HepG2 (cell line): ENCODE data around the gene DLG1. TPM values are rescaled to one million over a fixed set of nuclear protein-coding genes. Genes with fewer than 3 reads are reported as not detected.

Experiments used
- ATAC-seq: fragments of 200-7000 bp; cut with Tn5 transposase; 3 replicates; pipeline ENCODE4 v1.9.1; 2020; ENCODE audit warnings: mild to moderate bottlenecking, moderate library complexity
- BruUV-seq: library from RNA; stranded (reverse); fragments of 400-500 nt; replicated peaks from 2 replicates; lab custom pipeline; 2021; lab: Mats Ljungman, UMichigan
- CTCF ChIA-PET: fragments of 300-600 bp; formaldehyde crosslinking; extraction: SDS; loops from one replicate; lab custom pipeline; 2021; ENCODE audit warnings: low total read pairs, inconsistent platforms, low intra/inter-chr PET ratio; lab: Yijun Ruan, JAX
- POLR2A ChIA-PET: fragments of 350-600 bp; sonication (Branson Sonifier 250); formaldehyde crosslinking; loops from one replicate; lab custom pipeline; 2020; ENCODE audit warnings: antibody characterized with exemption, inconsistent platforms; lab: Yijun Ruan, JAX
- DNase-seq: peaks from one replicate; pipeline ENCODE4 v3.0.0-alpha.2; 2015; ENCODE audit warnings: low spot score
- FAIRE-seq: peaks from 3 replicates; lab custom pipeline; 2011; peaks lifted over from hg19 to GRCh38; lab: Jason Lieb, UNC
- H2AFZ ChIP-seq: one replicate; pipeline ENCODE4 v1.6.1; 2011; ENCODE audit warnings: low read length, inconsistent platforms
- H3K27ac ChIP-seq: fragments of 300-600 bp; 3 replicates; pipeline ENCODE4 v1.8.0; 2011; ENCODE audit warnings: mixed run types, mild to moderate bottlenecking, mixed read lengths, low read length, inconsistent platforms; ENCODE audit not compliant: insufficient read depth; ENCODE audit errors: extremely low read length
- H3K27me3 ChIP-seq, 2 experiments: fragments of 200-600 bp in 1 of 2; 2 replicates in 1 of 2; 3 replicates in 1 of 2; pipeline versions ENCODE4 v1.6.0 to v1.8.0; 2011; ENCODE audit warnings: low read length in 2 of 2, mild to moderate bottlenecking in 2 of 2, moderate library complexity in 2 of 2, inconsistent platforms in 1 of 2; ENCODE audit not compliant: insufficient read depth in 2 of 2, control insufficient read depth in 1 of 2
- H3K36me3 ChIP-seq, 2 experiments: fragments of 200-600 bp in 1 of 2; replicated peaks in 1 of 2; 2 replicates in 1 of 2; 3 replicates in 1 of 2; pipeline versions ENCODE4 v1.5.1 to v1.8.0; 2011; ENCODE audit warnings: low read length in 2 of 2, inconsistent platforms in 1 of 2; ENCODE audit not compliant: insufficient read depth in 2 of 2, control insufficient read depth in 1 of 2
- H3K4me1 ChIP-seq: 2 replicates; pipeline ENCODE4 v1.5.1; 2012; ENCODE audit warnings: low read length, inconsistent platforms; ENCODE audit not compliant: insufficient read depth
- H3K4me2 ChIP-seq: 2 replicates; pipeline ENCODE4 v1.6.0; 2011; ENCODE audit warnings: low read depth, low read length, inconsistent platforms
- H3K4me3 ChIP-seq, 3 experiments: fragments of 200-600 bp in 1 of 3; sonication (generic), shearing (Covaris generic) in 1 of 3; replicated peaks in 1 of 3; 2 replicates each; pipeline ENCODE4 v1.5.1; 2011 to 2016; ENCODE audit warnings: low read length in 3 of 3, inconsistent platforms in 2 of 3, low read depth in 2 of 3, mild to moderate bottlenecking in 2 of 3, control low read depth in 1 of 3, mixed read lengths in 1 of 3; ENCODE audit not compliant: insufficient read depth in 1 of 3
- H3K79me2 ChIP-seq: one replicate; pipeline ENCODE4 v1.6.1; 2011; ENCODE audit warnings: low read length, inconsistent platforms; ENCODE audit not compliant: insufficient read depth
- H3K9ac ChIP-seq: 2 replicates; pipeline ENCODE4 v1.6.0; 2011; ENCODE audit warnings: mild to moderate bottlenecking, low read depth, low read length, inconsistent platforms; ENCODE audit not compliant: insufficient read depth
- H3K9me3 ChIP-seq: 2 replicates; pipeline ENCODE4 v1.5.1; 2012; ENCODE audit warnings: mild to moderate bottlenecking, low read length
- H4K20me1 ChIP-seq: 2 replicates; pipeline ENCODE4 v1.6.0; 2011; ENCODE audit warnings: inconsistent platforms, mild to moderate bottlenecking, low read length, moderate library complexity; ENCODE audit not compliant: insufficient read depth
- FOXC1 ChIP-seq: sonication (generic); formaldehyde crosslinking; IDR thresholded peaks from 2 replicates; pipeline ENCODE4 v1.8.0; 2022; ENCODE audit warnings: mild to moderate bottlenecking, missing genetic modification reagents, borderline replicate concordance
- HES4 ChIP-seq: sonication (generic); formaldehyde crosslinking; IDR thresholded peaks from 2 replicates; pipeline ENCODE4 v1.9.0; 2021; ENCODE audit warnings: mild to moderate bottlenecking, missing genetic modification reagents, borderline replicate concordance
- KDM5B ChIP-seq: sonication (generic); formaldehyde crosslinking; IDR thresholded peaks from 2 replicates; pipeline ENCODE4 v1.4.0; 2020; ENCODE audit warnings: missing genetic modification reagents, mild to moderate bottlenecking, borderline replicate concordance
- PPARG ChIP-seq: conservative IDR thresholded peaks from 2 replicates; pipeline ENCODE4 v1.6.1; 2016; ENCODE audit warnings: missing biosample characterization, missing genetic modification reagents
- RBAK ChIP-seq: sonication (generic); formaldehyde crosslinking; IDR thresholded peaks from 2 replicates; pipeline ENCODE4 v1.5.1; 2020; ENCODE audit warnings: mild to moderate bottlenecking, missing genetic modification reagents
- SP2 ChIP-seq: sonication (generic); formaldehyde crosslinking; IDR thresholded peaks from 2 replicates; pipeline ENCODE4 v1.5.1; 2020; ENCODE audit warnings: mild to moderate bottlenecking, missing genetic modification reagents
- YY1 ChIP-seq: IDR thresholded peaks from 2 replicates; pipeline ENCODE4 v1.6.1; 2011; ENCODE audit warnings: low read length, low read depth, moderate library complexity, mild to moderate bottlenecking; ENCODE audit not compliant: insufficient read depth, insufficient replicate concordance
- ZNF20 ChIP-seq: sonication (generic); formaldehyde crosslinking; IDR thresholded peaks from 2 replicates; pipeline ENCODE4 v1.4.0; 2020; ENCODE audit warnings: mild to moderate bottlenecking, moderate library complexity, missing genetic modification reagents
- ZNF326 ChIP-seq: sonication (generic); formaldehyde crosslinking; IDR thresholded peaks from 2 replicates; pipeline ENCODE4 v1.4.0; 2020; ENCODE audit warnings: missing genetic modification reagents, borderline replicate concordance
- ZNF335 ChIP-seq: sonication (generic); formaldehyde crosslinking; IDR thresholded peaks from 2 replicates; pipeline ENCODE4 v1.4.0; 2020; ENCODE audit warnings: missing genetic modification reagents
- ZNF501 ChIP-seq: sonication (generic); formaldehyde crosslinking; IDR thresholded peaks from 2 replicates; pipeline ENCODE4 v1.5.1; 2020; ENCODE audit warnings: mild to moderate bottlenecking, moderate library complexity, missing genetic modification reagents
- WGBS: methylation state at CpG from one replicate; pipeline ENCODE4 v1.1.6; 2017; ENCODE audit warnings: low lambda C conversion rate; 5-methylcytosine and 5-hydroxymethylcytosine counted together
- in situ Hi-C: cut with HindIII; loops from 2 replicates; pipeline ENCODE4 v1.10.0; 2017; ENCODE audit warnings: low pct_unique_long_range_greater_than_20kb; ENCODE audit not compliant: extremely low pct_ligation_motif_present
- intact Hi-C: fragments of 100-400 bp; cut with micrococcal nuclease; formaldehyde crosslinking; loops from one replicate; pipeline ENCODE4 v1.10.0; 2022; ENCODE audit not compliant: unreplicated experiment
- polyA plus RNA-seq, 8 experiments: library from polyadenylated mRNA; depleted of rRNA in 3 of 8; stranded (reverse) in 7 of 8; unstranded in 1 of 8; fragments of >200 nt; fragmentation: Illumina TruSeq in 4 of 8; extraction: Trizol in 4 of 8; gene quantifications; 2 replicates each; pipeline versions ENCODE4 v1.2.1 to v1.2.3, GENCODE V29; 2011 to 2016; ENCODE audit warnings: low read depth in 4 of 8, missing spikeins in 1 of 8, mixed read lengths in 1 of 8; ENCODE audit not compliant: insufficient read depth in 1 of 8
- total RNA-seq, 5 experiments: library from RNA; depleted of rRNA; stranded (reverse); fragments of >200 nt; fragmentation: Illumina TruSeq; extraction: Trizol; gene quantifications; 2 replicates each; pipeline ENCODE4 v1.2.3, GENCODE V29; 2016; ENCODE audit warnings: low read depth in 1 of 5
- TF ChIP-seq, protein P1 (sequence below): sonication (generic); formaldehyde crosslinking; IDR thresholded peaks from 2 replicates; pipeline ENCODE4 v1.8.1; 2023; ENCODE audit warnings: mild to moderate bottlenecking, inconsistent platforms, moderate library complexity, missing genetic modification reagents, borderline replicate concordance
- TF ChIP-seq, protein P2 (sequence below), 2 experiments: sonication (generic) in 1 of 2; formaldehyde crosslinking in 1 of 2; IDR thresholded peaks; 2 replicates each; pipeline versions ENCODE4 v1.4.0 to v1.6.1; 2018 to 2020; ENCODE audit warnings: missing genetic modification reagents in 2 of 2, borderline replicate concordance in 1 of 2, low read depth in 1 of 2, mild to moderate bottlenecking in 1 of 2, missing biosample characterization in 1 of 2
- TF ChIP-seq, protein P3 (sequence below): sonication (generic); formaldehyde crosslinking; IDR thresholded peaks from 2 replicates; pipeline ENCODE4 v1.4.0; 2020; ENCODE audit warnings: missing genetic modification reagents
- TF ChIP-seq, protein P4 (sequence below): sonication (generic); formaldehyde crosslinking; IDR thresholded peaks from 2 replicates; pipeline ENCODE4 v1.9.0; 2022; ENCODE audit warnings: low read depth, missing genetic modification reagents

Gene DLG1
- total and polyA plus RNA-seq, 2 of the 13 experiments (the other 11 are each of a cell fraction or from before 2014, with no cell fraction given): 30.5 to 104 TPM

DNA sequence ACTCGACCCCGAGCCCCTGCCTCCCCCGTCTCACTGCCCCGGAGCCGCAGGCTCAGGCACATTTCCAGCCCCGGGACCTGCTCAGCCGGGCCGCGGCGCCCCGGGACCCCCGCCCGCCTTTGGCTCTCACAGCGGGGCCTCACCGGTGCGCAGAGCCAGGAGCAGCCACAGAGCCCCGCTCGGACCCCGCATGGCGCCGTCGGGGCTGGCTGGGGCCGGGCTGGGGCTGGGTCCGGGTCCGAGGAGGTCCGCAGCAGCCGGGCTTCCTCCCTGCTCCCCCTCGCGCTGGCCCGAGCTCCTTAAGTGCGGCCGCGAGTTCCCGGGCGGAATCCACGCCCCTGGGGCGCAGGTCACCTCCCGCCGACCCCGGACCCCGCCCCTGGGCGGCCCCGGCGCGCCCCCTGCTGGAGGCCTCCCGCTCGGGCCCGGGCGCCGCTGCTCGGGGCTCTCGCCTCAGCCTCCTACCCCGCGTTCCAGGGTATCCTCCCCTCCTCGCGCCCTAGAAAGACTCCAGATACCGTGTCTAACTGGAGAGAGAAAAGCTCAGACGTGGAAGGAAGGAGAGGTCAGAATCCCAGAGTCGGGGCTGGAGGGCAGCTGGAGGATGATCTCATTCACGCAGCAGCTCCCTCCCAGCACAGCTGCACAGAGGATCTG is 268.8 kb downstream of the DLG1 start, which contains the start of gene MELTF:
Gene MELTF (minus strand): TSS at position 307 of the 657 bp plus-strand sequence. CDS start 115 bp downstream, at position 192.
- peak within 1 kb of the TSS; percentile 67 for H3K9ac ChIP-seq
- WGBS: under 1% methylated on average over 18 of the region's 60 CpGs
- 0 out of 2 replicates have a peak, but pooled peaks have one; percentile 12 for TF ChIP-seq FOXC1 (CRISPR knock-in tag)
- peak; percentile 83; the same call in 1 of the 2 replicates for TF ChIP-seq KDM5B (CRISPR knock-in tag)
- peak; percentile 49 for TF ChIP-seq YY1
- TF ChIP-seq, protein P1, sequence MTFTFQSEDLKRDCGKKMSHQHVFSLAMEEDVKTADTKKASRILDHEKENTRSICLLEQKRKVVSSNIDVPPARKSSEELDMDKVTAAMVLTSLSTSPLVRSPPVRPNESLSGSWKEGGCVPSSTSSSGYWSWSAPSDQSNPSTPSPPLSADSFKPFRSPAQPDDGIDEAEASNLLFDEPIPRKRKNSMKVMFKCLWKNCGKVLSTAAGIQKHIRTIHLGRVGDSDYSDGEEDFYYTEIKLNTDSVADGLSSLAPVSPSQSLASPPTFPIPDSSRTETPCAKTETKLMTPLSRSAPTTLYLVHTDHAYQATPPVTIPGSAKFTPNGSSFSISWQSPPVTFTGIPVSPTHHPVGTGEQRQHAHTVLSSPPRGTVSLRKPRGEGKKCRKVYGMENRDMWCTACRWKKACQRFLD: 0 out of 2 replicates have a peak, but pooled peaks have one; percentile 73
- 0 out of 2 replicates have a peak, but pooled peaks have one; percentile 33 for TF ChIP-seq SP2 (CRISPR knock-in tag)
- TF ChIP-seq ZNF20 (CRISPR knock-in tag): 0 out of 2 replicates have a peak, but pooled peaks have one; percentile 40
- TF ChIP-seq, protein P2, sequence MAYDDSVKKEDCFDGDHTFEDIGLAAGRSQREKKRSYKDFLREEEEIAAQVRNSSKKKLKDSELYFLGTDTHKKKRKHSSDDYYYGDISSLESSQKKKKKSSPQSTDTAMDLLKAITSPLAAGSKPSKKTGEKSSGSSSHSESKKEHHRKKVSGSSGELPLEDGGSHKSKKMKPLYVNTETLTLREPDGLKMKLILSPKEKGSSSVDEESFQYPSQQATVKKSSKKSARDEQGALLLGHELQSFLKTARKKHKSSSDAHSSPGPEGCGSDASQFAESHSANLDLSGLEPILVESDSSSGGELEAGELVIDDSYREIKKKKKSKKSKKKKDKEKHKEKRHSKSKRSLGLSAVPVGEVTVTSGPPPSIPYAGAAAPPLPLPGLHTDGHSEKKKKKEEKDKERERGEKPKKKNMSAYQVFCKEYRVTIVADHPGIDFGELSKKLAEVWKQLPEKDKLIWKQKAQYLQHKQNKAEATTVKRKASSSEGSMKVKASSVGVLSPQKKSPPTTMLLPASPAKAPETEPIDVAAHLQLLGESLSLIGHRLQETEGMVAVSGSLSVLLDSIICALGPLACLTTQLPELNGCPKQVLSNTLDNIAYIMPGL (CRISPR knock-in tag; IDR thresholded peaks at IDR 0.05; ENCODE audit: borderline replicate concordance in 1 of 2, low read depth in 1 of 2): peak in 1 of 2 experiments; percentile 85; a peak in 3 of 4 replicates
- no peak for TF ChIP-seq PPARG (CRISPR knock-in tag)
- TF ChIP-seq ZNF326 (CRISPR knock-in tag): no peak
- TF ChIP-seq ZNF335: no peak
- peak; percentile 70; the same call in 1 of the 2 replicates for TF ChIP-seq ZNF501
- TF ChIP-seq, protein P3, sequence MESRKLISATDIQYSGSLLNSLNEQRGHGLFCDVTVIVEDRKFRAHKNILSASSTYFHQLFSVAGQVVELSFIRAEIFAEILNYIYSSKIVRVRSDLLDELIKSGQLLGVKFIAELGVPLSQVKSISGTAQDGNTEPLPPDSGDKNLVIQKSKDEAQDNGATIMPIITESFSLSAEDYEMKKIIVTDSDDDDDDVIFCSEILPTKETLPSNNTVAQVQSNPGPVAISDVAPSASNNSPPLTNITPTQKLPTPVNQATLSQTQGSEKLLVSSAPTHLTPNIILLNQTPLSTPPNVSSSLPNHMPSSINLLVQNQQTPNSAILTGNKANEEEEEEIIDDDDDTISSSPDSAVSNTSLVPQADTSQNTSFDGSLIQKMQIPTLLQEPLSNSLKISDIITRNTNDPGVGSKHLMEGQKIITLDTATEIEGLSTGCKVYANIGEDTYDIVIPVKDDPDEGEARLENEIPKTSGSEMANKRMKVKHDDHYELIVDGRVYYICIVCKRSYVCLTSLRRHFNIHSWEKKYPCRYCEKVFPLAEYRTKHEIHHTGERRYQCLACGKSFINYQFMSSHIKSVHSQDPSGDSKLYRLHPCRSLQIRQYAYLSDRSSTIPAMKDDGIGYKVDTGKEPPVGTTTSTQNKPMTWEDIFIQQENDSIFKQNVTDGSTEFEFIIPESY (CRISPR knock-in tag): no peak
- TF ChIP-seq RBAK: no peak
- TF ChIP-seq, protein P4, sequence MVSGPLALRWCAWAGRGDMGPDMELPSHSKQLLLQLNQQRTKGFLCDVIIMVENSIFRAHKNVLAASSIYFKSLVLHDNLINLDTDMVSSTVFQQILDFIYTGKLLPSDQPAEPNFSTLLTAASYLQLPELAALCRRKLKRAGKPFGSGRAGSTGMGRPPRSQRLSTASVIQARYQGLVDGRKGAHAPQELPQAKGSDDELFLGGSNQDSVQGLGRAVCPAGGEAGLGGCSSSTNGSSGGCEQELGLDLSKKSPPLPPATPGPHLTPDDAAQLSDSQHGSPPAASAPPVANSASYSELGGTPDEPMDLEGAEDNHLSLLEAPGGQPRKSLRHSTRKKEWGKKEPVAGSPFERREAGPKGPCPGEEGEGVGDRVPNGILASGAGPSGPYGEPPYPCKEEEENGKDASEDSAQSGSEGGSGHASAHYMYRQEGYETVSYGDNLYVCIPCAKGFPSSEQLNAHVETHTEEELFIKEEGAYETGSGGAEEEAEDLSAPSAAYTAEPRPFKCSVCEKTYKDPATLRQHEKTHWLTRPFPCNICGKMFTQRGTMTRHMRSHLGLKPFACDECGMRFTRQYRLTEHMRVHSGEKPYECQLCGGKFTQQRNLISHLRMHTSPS: no peak
- 0 out of 2 replicates have a peak, but pooled peaks have one; percentile 45 for TF ChIP-seq HES4 (CRISPR knock-in tag)

More for the DNA sequence above, 268.8 kb downstream of the DLG1 start, which contains the start of gene MELTF:
- Histone ChIP-seq H4K20me1 (no peaks in the 10 kb centered on the region), H3K27ac (no peak within 1 kb of the TSS), H3K79me2 (no peaks in the 10 kb centered on the region), H3K36me3 (no peaks in the 10 kb centered on the region; a peak in 1 of 5 replicates), H3K9me3 (no peaks in the 10 kb centered on the region), H3K27me3 (0 out of 5 replicates have a peak, but pooled peaks cover 0 to 7% of the 10 kb centered on the region in 2 experiments), H3K4me1 (peaks cover 39% of the 10 kb centered on the region), H3K4me3 (peak within 1 kb of the TSS; percentile 75 to 78 (median 78)), H2AFZ (no peak within 1 kb of the TSS), H3K4me2 (peak within 1 kb of the TSS; percentile 85)
- DNase-seq (peak; percentile 27), ATAC-seq (peak; percentile 83), FAIRE-seq (no peak)
- intact Hi-C loops: loop anchor here (1.0 kb wide), 1 partner anchor 51 kb away; no protein-coding TSS in a partner anchor
- ChIA-PET CTCF (interaction anchor here (0.7 to 1.3 kb wide), 2 partner anchors 27 to 51 kb away, joined by 5 read pairs; no protein-coding TSS in a partner anchor), POLR2A (interaction anchor here (1.0 to 1.9 kb wide), 3 partner anchors 26 to 50 kb away, joined by 3 to 9 read pairs (median 5); no protein-coding TSS in a partner anchor)
- BruUV-seq: no TSS peak
- in situ Hi-C loops: loop anchor here (5.0 kb wide), 1 partner anchor 52 kb away; no protein-coding TSS in a partner anchor
